Measurements from ENCODE around the gene ARMC8. TPM values are rescaled to one million over a fixed set of nuclear protein-coding genes. Genes with fewer than 3 reads are reported as not detected.

Gene ARMC8
- total and polyA plus RNA-seq, 4 donors = 8.4 to 53.6 (median 22.8) TPM

DNA sequence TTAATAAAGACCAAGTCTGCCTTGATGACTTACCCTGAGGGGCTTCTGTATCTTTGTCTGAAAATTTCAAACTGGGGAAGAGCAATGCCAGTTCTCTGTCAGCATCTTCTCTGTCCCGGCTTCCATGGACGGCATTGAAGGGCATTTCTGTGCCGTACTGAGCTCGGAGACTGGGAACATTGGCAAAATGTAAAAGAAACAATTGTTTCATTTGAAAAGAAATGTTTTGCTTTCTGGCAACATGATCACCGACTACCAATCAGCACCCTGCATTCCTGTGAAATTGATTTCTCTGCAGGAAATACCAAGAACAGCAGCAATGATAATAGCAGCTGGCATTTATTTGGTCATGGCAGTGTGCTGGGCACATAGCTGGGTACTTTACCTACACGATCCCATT lies 116.4 kb downstream of the ARMC8 start:
- Histone ChIP-seq H3K9me3 (ENCODE audit: control insufficient read depth in 4 of 4, low read length in 3 of 4) (peaks cover 0 to 11% (median 9%) of the 10 kb centered on the region in 4 donors), H3K27ac (ENCODE audit: low read depth in 1 of 2, low read length in 2 of 2) (no peak overlapping the region), H3K4me3 (ENCODE audit: low read depth in 1 of 3, low read length in 3 of 3) (no peak overlapping the region), H3K4me1 (ENCODE audit: control insufficient read depth in 4 of 4, insufficient read depth in 4 of 4, low read length in 3 of 4) (no peaks in the 10 kb centered on the region), H3K36me3 (ENCODE audit: control insufficient read depth in 4 of 4, insufficient read depth in 3 of 4, low read depth in 1 of 4, low read length in 3 of 4) (no peaks in the 10 kb centered on the region), H3K9ac (ENCODE audit: low read depth in 1 of 2, low read length in 2 of 2) (no peak overlapping the region), H3K27me3 (ENCODE audit: control insufficient read depth in 4 of 4, insufficient read depth in 4 of 4, low read length in 3 of 4) (no peaks in the 10 kb centered on the region)
- no peak for DNase-seq (ENCODE audit: low spot score)
- TF ChIP-seq, protein P1, sequence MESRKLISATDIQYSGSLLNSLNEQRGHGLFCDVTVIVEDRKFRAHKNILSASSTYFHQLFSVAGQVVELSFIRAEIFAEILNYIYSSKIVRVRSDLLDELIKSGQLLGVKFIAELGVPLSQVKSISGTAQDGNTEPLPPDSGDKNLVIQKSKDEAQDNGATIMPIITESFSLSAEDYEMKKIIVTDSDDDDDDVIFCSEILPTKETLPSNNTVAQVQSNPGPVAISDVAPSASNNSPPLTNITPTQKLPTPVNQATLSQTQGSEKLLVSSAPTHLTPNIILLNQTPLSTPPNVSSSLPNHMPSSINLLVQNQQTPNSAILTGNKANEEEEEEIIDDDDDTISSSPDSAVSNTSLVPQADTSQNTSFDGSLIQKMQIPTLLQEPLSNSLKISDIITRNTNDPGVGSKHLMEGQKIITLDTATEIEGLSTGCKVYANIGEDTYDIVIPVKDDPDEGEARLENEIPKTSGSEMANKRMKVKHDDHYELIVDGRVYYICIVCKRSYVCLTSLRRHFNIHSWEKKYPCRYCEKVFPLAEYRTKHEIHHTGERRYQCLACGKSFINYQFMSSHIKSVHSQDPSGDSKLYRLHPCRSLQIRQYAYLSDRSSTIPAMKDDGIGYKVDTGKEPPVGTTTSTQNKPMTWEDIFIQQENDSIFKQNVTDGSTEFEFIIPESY (IDR thresholded peaks at IDR 0.05) = no peak
- no peak for TF ChIP-seq GABPA (IDR thresholded peaks at IDR 0.05 in 1 of 2, conservative IDR thresholded peaks at IDR 0.05 in 1 of 2)
- TF ChIP-seq NR2F2 (IDR thresholded peaks at IDR 0.05) = no peak
- TF ChIP-seq RAD21 (IDR thresholded peaks at IDR 0.05) = no peak
- TF ChIP-seq, protein P2, sequence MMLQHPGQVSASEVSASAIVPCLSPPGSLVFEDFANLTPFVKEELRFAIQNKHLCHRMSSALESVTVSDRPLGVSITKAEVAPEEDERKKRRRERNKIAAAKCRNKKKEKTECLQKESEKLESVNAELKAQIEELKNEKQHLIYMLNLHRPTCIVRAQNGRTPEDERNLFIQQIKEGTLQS (IDR thresholded peaks at IDR 0.05) = no peak
- TF ChIP-seq TAF1 (conservative IDR thresholded peaks at IDR 0.05) = no peak
- TF ChIP-seq FOXA1 (IDR thresholded peaks at IDR 0.05) = no peak
- no peak for TF ChIP-seq YY1 (IDR thresholded peaks at IDR 0.05)
- 88% methylated on average over 6 of the region's 6 CpGs for WGBS

DNA sequence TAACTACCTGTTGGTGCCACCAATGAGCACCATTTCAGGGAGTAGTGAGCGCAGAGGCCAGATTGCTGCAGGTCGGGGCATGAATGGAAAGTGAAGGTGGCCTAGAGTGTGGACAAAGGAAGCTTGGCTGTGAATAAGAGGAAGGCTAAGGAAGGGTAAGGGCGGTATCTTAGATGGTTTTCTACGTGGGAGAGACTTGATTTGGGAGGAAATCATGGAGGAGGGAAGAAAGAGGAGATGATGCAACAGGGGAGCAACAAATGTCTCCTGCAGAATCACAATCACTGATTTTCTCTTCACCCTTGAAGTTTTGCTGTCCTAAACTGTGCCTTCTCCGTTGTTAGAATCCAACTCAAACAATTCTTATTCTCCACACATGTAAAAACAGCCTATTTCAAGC lies 120.8 kb downstream of the ARMC8 start:
- Histone ChIP-seq H3K4me1 (ENCODE audit: control insufficient read depth in 4 of 4, insufficient read depth in 4 of 4, low read length in 3 of 4) (no peaks in the 10 kb centered on the region), H3K9ac (ENCODE audit: low read depth in 1 of 2, low read length in 2 of 2) (no peak overlapping the region), H3K27me3 (ENCODE audit: control insufficient read depth in 4 of 4, insufficient read depth in 4 of 4, low read length in 3 of 4) (no peaks in the 10 kb centered on the region), H3K9me3 (ENCODE audit: control insufficient read depth in 4 of 4, low read length in 3 of 4) (peaks cover 5 to 18% (median 12%) of the 10 kb centered on the region in 4 donors), H3K4me3 (ENCODE audit: low read depth in 1 of 3, low read length in 3 of 3) (no peak overlapping the region), H3K36me3 (ENCODE audit: control insufficient read depth in 4 of 4, insufficient read depth in 3 of 4, low read depth in 1 of 4, low read length in 3 of 4) (no peaks in the 10 kb centered on the region), H3K27ac (ENCODE audit: low read depth in 1 of 2, low read length in 2 of 2) (no peak overlapping the region)
- 85% methylated on average over 5 of the region's 5 CpGs for WGBS
- DNase-seq (ENCODE audit: low spot score) = no peak
- no peak for TF ChIP-seq HNF4A (conservative IDR thresholded peaks at IDR 0.05)
- TF ChIP-seq TAF1 (conservative IDR thresholded peaks at IDR 0.05) = no peak
- TF ChIP-seq, protein P3, sequence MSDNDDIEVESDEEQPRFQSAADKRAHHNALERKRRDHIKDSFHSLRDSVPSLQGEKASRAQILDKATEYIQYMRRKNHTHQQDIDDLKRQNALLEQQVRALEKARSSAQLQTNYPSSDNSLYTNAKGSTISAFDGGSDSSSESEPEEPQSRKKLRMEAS (IDR thresholded peaks at IDR 0.05) = no peak
- TF ChIP-seq, protein P4, sequence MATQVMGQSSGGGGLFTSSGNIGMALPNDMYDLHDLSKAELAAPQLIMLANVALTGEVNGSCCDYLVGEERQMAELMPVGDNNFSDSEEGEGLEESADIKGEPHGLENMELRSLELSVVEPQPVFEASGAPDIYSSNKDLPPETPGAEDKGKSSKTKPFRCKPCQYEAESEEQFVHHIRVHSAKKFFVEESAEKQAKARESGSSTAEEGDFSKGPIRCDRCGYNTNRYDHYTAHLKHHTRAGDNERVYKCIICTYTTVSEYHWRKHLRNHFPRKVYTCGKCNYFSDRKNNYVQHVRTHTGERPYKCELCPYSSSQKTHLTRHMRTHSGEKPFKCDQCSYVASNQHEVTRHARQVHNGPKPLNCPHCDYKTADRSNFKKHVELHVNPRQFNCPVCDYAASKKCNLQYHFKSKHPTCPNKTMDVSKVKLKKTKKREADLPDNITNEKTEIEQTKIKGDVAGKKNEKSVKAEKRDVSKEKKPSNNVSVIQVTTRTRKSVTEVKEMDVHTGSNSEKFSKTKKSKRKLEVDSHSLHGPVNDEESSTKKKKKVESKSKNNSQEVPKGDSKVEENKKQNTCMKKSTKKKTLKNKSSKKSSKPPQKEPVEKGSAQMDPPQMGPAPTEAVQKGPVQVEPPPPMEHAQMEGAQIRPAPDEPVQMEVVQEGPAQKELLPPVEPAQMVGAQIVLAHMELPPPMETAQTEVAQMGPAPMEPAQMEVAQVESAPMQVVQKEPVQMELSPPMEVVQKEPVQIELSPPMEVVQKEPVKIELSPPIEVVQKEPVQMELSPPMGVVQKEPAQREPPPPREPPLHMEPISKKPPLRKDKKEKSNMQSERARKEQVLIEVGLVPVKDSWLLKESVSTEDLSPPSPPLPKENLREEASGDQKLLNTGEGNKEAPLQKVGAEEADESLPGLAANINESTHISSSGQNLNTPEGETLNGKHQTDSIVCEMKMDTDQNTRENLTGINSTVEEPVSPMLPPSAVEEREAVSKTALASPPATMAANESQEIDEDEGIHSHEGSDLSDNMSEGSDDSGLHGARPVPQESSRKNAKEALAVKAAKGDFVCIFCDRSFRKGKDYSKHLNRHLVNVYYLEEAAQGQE (IDR thresholded peaks at IDR 0.05) = no peak
- TF ChIP-seq, protein P5, sequence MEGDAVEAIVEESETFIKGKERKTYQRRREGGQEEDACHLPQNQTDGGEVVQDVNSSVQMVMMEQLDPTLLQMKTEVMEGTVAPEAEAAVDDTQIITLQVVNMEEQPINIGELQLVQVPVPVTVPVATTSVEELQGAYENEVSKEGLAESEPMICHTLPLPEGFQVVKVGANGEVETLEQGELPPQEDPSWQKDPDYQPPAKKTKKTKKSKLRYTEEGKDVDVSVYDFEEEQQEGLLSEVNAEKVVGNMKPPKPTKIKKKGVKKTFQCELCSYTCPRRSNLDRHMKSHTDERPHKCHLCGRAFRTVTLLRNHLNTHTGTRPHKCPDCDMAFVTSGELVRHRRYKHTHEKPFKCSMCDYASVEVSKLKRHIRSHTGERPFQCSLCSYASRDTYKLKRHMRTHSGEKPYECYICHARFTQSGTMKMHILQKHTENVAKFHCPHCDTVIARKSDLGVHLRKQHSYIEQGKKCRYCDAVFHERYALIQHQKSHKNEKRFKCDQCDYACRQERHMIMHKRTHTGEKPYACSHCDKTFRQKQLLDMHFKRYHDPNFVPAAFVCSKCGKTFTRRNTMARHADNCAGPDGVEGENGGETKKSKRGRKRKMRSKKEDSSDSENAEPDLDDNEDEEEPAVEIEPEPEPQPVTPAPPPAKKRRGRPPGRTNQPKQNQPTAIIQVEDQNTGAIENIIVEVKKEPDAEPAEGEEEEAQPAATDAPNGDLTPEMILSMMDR (IDR thresholded peaks at IDR 0.05; ENCODE audit: low read depth, low read length, missing input control) = no peak
- TF ChIP-seq RAD21 (IDR thresholded peaks at IDR 0.05) = no peak
- no peak for TF ChIP-seq RXRA (IDR thresholded peaks at IDR 0.05)
- no peak for TF ChIP-seq FOXA2 (IDR thresholded peaks at IDR 0.05)

Data from liver (tissue), 9 donors.